Esophagus (tissue), 2 donors: Measurements from ENCODE around the gene MCC. TPM values are rescaled to one million over a fixed set of nuclear protein-coding genes. Genes with fewer than 3 reads are reported as not detected.

ENCODE experiments used
- H3K27ac ChIP-seq, 2 donors: one replicate each; pipeline ENCODE4 v1.5.1; 2013; ENCODE audit warnings: low read depth in 2 of 2, mild to moderate bottlenecking in 2 of 2, inconsistent platforms in 1 of 2, low read length in 1 of 2, moderate library complexity in 1 of 2
- H3K27me3 ChIP-seq, 2 donors: one replicate each; pipeline ENCODE4 v1.6.1; 2013; ENCODE audit warnings: low read length in 2 of 2, control low read depth in 1 of 2, mild to moderate bottlenecking in 1 of 2; ENCODE audit not compliant: insufficient read depth in 2 of 2, control insufficient read depth in 1 of 2
- H3K36me3 ChIP-seq, 2 donors: one replicate each; pipeline ENCODE4 v1.6.1; 2013; ENCODE audit warnings: low read length in 1 of 2; ENCODE audit not compliant: control insufficient read depth in 2 of 2, insufficient read depth in 2 of 2
- H3K4me1 ChIP-seq, 2 donors: one replicate each; pipeline ENCODE4 v1.6.1; 2013; ENCODE audit warnings: low read length in 1 of 2; ENCODE audit not compliant: control insufficient read depth in 2 of 2, insufficient read depth in 2 of 2
- H3K4me3 ChIP-seq, 2 donors: one replicate each; pipeline ENCODE4 v1.5.1; 2013; ENCODE audit warnings: low read length in 2 of 2, mild to moderate bottlenecking in 2 of 2, low read depth in 1 of 2, moderate library complexity in 1 of 2
- H3K9me3 ChIP-seq, 2 donors: one replicate each; pipeline ENCODE4 v1.6.1; 2013; ENCODE audit warnings: mild to moderate bottlenecking in 2 of 2, low read depth in 1 of 2, low read length in 1 of 2, moderate library complexity in 1 of 2; ENCODE audit not compliant: control insufficient read depth in 2 of 2, insufficient read depth in 1 of 2
- WGBS, 2 donors: extraction: QIAGEN DNeasy Blood & Tissue Kit; methylation state at CpG; one replicate each; pipeline ENCODE4 v1.1.7; 2013; 5-methylcytosine and 5-hydroxymethylcytosine counted together
- polyA plus RNA-seq, 2 donors: library from polyadenylated mRNA; stranded (reverse); fragments of 200-250 nt; gene quantifications; one replicate each; pipeline ENCODE4 v1.2.3, GENCODE V29; 2013
- donor health status: healthy with polysubstance abuse.
- donor health status: Bipolar disorder and iron deficiency.

The MCC gene
- polyA plus RNA-seq, 2 donors = 7.2 to 8.3 TPM

DNA sequence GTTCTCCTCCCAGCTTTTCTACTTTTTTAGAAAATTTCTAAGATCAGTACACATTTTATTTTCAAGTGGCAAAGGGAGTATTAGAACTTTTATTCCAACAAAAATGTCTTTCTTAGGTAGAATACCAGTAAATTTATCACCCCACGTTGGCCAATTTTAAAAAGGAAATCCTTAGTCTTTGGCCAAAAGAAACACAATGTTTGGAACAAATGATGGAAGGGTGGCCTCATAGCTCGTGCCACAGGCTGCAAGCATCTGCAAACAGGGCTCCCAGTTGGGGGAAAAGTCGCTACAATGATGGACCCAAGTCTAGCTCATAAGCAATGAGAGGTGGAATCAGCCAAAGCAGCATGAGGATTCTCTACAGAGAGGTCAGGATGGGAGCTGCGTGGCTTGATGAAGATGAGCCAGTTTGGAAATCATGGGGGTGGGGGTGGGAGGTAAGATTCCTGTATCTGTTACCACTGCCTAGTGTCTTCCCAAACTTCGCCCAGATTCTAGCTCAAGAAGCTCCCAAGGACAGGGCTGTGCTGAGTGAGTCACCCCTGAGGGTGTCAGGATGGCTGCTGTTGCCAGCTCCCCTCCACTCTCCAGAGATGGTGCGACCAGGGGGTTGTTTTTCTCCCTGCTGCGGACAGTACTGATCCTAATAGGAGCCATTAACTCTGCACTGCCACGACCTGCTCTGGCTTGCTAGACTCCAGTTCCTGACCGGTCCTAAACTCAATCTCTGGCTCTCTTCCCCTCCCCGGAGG is 436.0 kb downstream of the MCC start:
- Histone ChIP-seq H3K4me3 (no peak overlapping the region), H3K27ac (no peak overlapping the region)

GRCh38 chr5:113050721-113051382 is 437.4 kb downstream of the MCC start:
- Histone ChIP-seq H3K27ac (peak overlapping the region; percentile 55 to 81), H3K36me3 (peaks cover 4 to 41% of the 10 kb centered on the region in 2 donors), H3K9me3 (no peaks in the 10 kb centered on the region), H3K27me3 (no peaks in the 10 kb centered on the region), H3K4me3 (no peak overlapping the region), H3K4me1 (peaks cover 2% of the 10 kb centered on the region in 2 donors)
- 24 to 37% methylated on average over 9 of the region's 9 CpGs for WGBS, 2 donors

More for the DNA sequence above, 436.0 kb downstream of the MCC start:
- WGBS, 2 donors = 83 to 90% methylated on average over 10 of the region's 10 CpGs
- H3K27me3 ChIP-seq = no peaks in the 10 kb centered on the region
- H3K9me3 ChIP-seq = no peaks in the 10 kb centered on the region
- peaks cover 4 to 37% of the 10 kb centered on the region in 2 donors for H3K36me3 ChIP-seq
- peaks cover 0 to 2% of the 10 kb centered on the region in 2 donors for H3K4me1 ChIP-seq

DNA sequence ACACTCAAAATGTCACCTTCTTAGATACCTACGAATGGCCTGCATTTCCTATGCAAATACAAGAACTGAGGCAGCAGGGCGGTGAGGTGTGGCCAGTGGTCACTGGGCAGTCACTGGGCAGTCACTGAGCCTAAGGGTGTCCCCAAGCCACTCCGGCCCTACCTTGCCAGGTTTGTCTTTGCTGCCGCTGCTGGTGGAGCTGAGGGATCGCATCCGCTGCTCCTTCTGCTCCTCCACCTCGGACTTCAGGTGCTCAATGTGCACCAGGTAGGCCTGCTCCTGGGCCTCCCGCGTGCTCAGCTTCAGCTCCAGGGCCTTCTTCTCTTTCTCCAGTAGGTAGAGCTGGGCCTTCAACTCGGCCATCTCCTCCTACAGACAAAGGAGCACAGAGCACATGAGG is 439.3 kb downstream of the MCC start:
- Histone ChIP-seq H3K27me3 (no peaks in the 10 kb centered on the region), H3K4me3 (no peak overlapping the region), H3K9me3 (no peaks in the 10 kb centered on the region), H3K27ac (no peak overlapping the region), H3K36me3 (peaks cover 4 to 29% of the 10 kb centered on the region in 2 donors), H3K4me1 (peaks cover 2% of the 10 kb centered on the region in 2 donors)
- 96 to 97% methylated on average over 10 of the region's 10 CpGs for WGBS, 2 donors

- no peak overlapping the region for H3K27ac ChIP-seq
- no peak overlapping the region for H3K4me3 ChIP-seq
- 76 to 83% methylated on average over 11 of the region's 11 CpGs for WGBS, 2 donors
- H3K9me3 ChIP-seq = no peaks in the 10 kb centered on the region
- peaks cover 0 to 22% of the 10 kb centered on the region in 2 donors for H3K36me3 ChIP-seq
- H3K4me1 ChIP-seq = peaks cover 2% of the 10 kb centered on the region in 2 donors
- H3K27me3 ChIP-seq = no peaks in the 10 kb centered on the region
These were observed 440.3 kb downstream of the MCC start for GRCh38 chr5:113047733-113048652.

DNA sequence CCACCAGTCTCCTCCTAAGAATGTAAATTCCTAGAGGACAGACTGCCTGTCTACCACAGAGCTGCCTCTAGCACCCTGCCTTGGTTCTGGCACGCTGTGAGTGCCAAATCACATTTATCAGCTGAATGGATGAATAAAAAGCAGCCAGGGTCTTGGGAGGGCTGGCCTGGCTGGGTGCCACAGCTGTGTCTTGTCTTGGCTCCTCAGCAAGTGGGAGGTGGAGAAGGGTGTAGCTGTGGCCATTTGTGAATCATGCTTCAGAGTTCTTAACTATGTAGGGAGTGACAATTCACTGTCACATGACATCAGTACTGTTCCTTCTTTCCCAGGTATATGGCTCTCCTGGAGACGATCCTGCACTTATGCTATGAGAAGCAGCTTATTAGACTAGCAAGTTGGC is 441.0 kb downstream of the MCC start:
- 67 to 71% methylated on average over 2 of the region's 2 CpGs for WGBS, 2 donors
- H3K27ac ChIP-seq = peak overlapping the region in 1 of 2 donors; percentile 0

DNA sequence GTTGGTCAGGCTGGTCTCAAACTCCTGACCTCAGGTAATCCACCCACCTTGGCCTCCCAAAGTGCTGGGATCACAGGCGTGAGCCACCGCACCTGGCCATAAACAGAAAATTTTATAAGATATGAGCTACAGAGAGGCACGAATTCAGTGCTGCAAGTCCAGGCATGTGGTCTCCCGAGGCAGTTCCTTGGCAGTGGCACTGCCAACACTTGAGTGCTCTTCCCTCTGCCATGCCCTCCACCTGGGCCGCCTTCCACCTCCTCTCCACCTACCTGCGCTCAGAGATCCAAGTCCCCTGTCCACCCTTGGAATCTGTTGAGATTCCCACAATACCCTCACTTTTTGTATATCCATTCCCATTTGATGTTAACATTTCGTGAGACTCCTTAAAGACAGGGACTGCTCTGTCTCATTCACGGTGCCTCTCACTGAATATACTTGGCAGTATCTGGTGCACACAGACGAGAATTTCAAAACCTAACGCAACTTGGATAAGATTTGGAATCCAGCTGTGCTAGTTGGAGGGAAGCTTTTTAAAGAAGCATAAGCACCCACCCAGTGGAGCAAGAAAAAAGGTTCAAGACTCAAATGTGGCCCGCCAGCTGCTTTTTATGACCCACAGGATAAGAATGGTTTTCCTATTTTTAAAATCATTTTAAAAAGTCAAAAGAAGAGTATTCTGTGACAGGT is 443.3 kb downstream of the MCC start:
- H3K36me3 ChIP-seq = peaks cover 0 to 15% of the 10 kb centered on the region in 2 donors
- WGBS, 2 donors = 71 to 72% methylated on average over 11 of the region's 11 CpGs
- H3K4me3 ChIP-seq = no peak overlapping the region
- H3K27ac ChIP-seq = no peak overlapping the region
- H3K4me1 ChIP-seq = peaks cover 0 to 2% of the 10 kb centered on the region in 2 donors
- no peaks in the 10 kb centered on the region for H3K9me3 ChIP-seq
- no peaks in the 10 kb centered on the region for H3K27me3 ChIP-seq

More for the DNA sequence above, 441.0 kb downstream of the MCC start:
- Histone ChIP-seq H3K4me3 (no peak overlapping the region), H3K4me1 (peaks cover 2% of the 10 kb centered on the region in 2 donors), H3K36me3 (peaks cover 0 to 17% of the 10 kb centered on the region in 2 donors), H3K27me3 (no peaks in the 10 kb centered on the region), H3K9me3 (no peaks in the 10 kb centered on the region)

GRCh38 chr5:113043491-113043931 is 444.7 kb downstream of the MCC start:
- no peak overlapping the region for H3K4me3 ChIP-seq
- no peak overlapping the region for H3K27ac ChIP-seq
- H3K36me3 ChIP-seq = peaks cover 3 to 13% of the 10 kb centered on the region in 2 donors
- no peaks in the 10 kb centered on the region for H3K27me3 ChIP-seq
- peaks cover 0 to 3% of the 10 kb centered on the region in 2 donors for H3K9me3 ChIP-seq
- peaks cover 0 to 2% of the 10 kb centered on the region in 2 donors for H3K4me1 ChIP-seq
- WGBS, 2 donors = 71 to 84% methylated on average over 16 of the region's 16 CpGs

- H3K27me3 ChIP-seq = no peaks in the 10 kb centered on the region
- no peak overlapping the region for H3K27ac ChIP-seq
- H3K4me1 ChIP-seq = peaks cover 0 to 2% of the 10 kb centered on the region in 2 donors
- 84 to 91% methylated on average over 4 of the region's 4 CpGs for WGBS, 2 donors
- peaks cover 0 to 3% of the 10 kb centered on the region in 2 donors for H3K9me3 ChIP-seq
- peaks cover 3 to 14% of the 10 kb centered on the region in 2 donors for H3K36me3 ChIP-seq
- H3K4me3 ChIP-seq = no peak overlapping the region
These were observed 445.6 kb downstream of the MCC start for GRCh38 chr5:113042491-113043243.
